Panc1 (cell line): ENCODE measurements around the gene TEX30. TPM values are rescaled to one million over a fixed set of nuclear protein-coding genes. Genes with fewer than 3 reads are reported as not detected.

ENCODE experiments used
- ATAC-seq: fragments of 200-7000 bp; cut with Tn5 transposase; 2 replicates; pipeline ENCODE4 v1.9.1; 2020; ENCODE audit warnings: mild to moderate bottlenecking, moderate library complexity
- BruUV-seq: library from RNA; stranded (reverse); fragments of 400-500 nt; replicated peaks from 2 replicates; lab custom pipeline; 2021; lab: Mats Ljungman, UMichigan
- CTCF ChIA-PET: fragments of 300-600 bp; sonication (Branson Sonifier 250); formaldehyde crosslinking; loops from one replicate; lab custom pipeline; 2022; ENCODE audit warnings: antibody characterized with exemption; lab: Charles Lee
- POLR2A ChIA-PET: fragments of 300-600 bp; sonication (Branson Sonifier 250); formaldehyde crosslinking; loops from one replicate; lab custom pipeline; 2022; ENCODE audit warnings: antibody characterized with exemption; lab: Charles Lee
- DNase-seq: peaks from one replicate; pipeline ENCODE4 v3.0.0-alpha.2; 2010; ENCODE audit warnings: low read depth, low spot score
- H3K27ac ChIP-seq: 2 replicates; pipeline ENCODE4 v1.5.1; 2011; ENCODE audit warnings: mild to moderate bottlenecking, low read length, inconsistent platforms
- H3K27me3 ChIP-seq: fragments of 200-500 bp; sonication (Bioruptor generic); 2 replicates; pipeline ENCODE4 v1.6.0; 2014; ENCODE audit warnings: low read length, inconsistent platforms; ENCODE audit not compliant: control insufficient read depth, insufficient read depth
- H3K36me3 ChIP-seq: fragments of 200-500 bp; sonication (Bioruptor generic); 2 replicates; pipeline ENCODE4 v1.5.1; 2014; ENCODE audit warnings: inconsistent platforms, mild to moderate bottlenecking, low read length, moderate library complexity; ENCODE audit not compliant: control insufficient read depth, insufficient read depth
- H3K4me1 ChIP-seq: 2 replicates; pipeline ENCODE4 v1.5.1; 2011; ENCODE audit warnings: inconsistent platforms, mild to moderate bottlenecking, low read length, moderate library complexity; ENCODE audit not compliant: control insufficient read depth, insufficient read depth
- H3K4me3 ChIP-seq, 2 experiments: 2 replicates each; pipeline ENCODE4 v1.5.1; 2011 to 2012; ENCODE audit warnings: low read depth in 2 of 2, low read length in 2 of 2, mild to moderate bottlenecking in 2 of 2, inconsistent platforms in 1 of 2, moderate library complexity in 1 of 2
- H3K9me3 ChIP-seq: fragments of 200-500 bp; sonication (Bioruptor generic); 2 replicates; pipeline ENCODE4 v1.5.1; 2014; ENCODE audit warnings: low read depth, mild to moderate bottlenecking, inconsistent platforms, low read length, moderate library complexity; ENCODE audit not compliant: control insufficient read depth, insufficient read depth
- POLR2AphosphoS5 ChIP-seq: IDR thresholded peaks from 2 replicates; pipeline ENCODE4 v1.6.1; 2012; ENCODE audit warnings: mild to moderate bottlenecking, low read depth, low read length, moderate library complexity
- REST ChIP-seq, 2 experiments: IDR thresholded peaks; 2 replicates each; pipeline ENCODE4 v1.6.1; 2011 to 2012; ENCODE audit warnings: low read depth in 2 of 2, control low read depth in 1 of 2, low read length in 1 of 2, mild to moderate bottlenecking in 1 of 2, moderate library complexity in 1 of 2; ENCODE audit not compliant: insufficient read depth in 1 of 2
- TCF7L2 ChIP-seq: IDR thresholded peaks from 2 replicates; pipeline ENCODE4 v1.6.1; 2011; ENCODE audit warnings: mild to moderate bottlenecking, low read depth, low read length, inconsistent platforms
- in situ Hi-C: cut with HindIII; loops from 2 replicates; pipeline ENCODE4 v1.10.0; 2016; ENCODE audit warnings: low sequenced_read_pairs, low pct_unique_long_range_greater_than_20kb
- intact Hi-C: fragments of 100-400 bp; cut with micrococcal nuclease; formaldehyde crosslinking; loops from one replicate; pipeline ENCODE4 v1.10.0; 2022; ENCODE audit not compliant: unreplicated experiment
- total RNA-seq: library from RNA; stranded (reverse); gene quantifications from one replicate; pipeline ENCODE4 v1.2.1, GENCODE V29; 2021; ENCODE audit not compliant: unreplicated experiment
- TF ChIP-seq, protein P1 (sequence below): fragments of 450-650 bp; IDR thresholded peaks from 2 replicates; pipeline ENCODE4 v1.5.1; 2017; ENCODE audit warnings: mild to moderate bottlenecking

Gene TEX30
- total RNA-seq, 1 experiment from 2014 or later: 20.8 TPM

GRCh38 chr13:102729560-102730270 is 43.9 kb downstream of the TEX30 start:
- TF ChIP-seq POLR2AphosphoS5 (no peak), TCF7L2 (no peak)
- TF ChIP-seq, protein P1, sequence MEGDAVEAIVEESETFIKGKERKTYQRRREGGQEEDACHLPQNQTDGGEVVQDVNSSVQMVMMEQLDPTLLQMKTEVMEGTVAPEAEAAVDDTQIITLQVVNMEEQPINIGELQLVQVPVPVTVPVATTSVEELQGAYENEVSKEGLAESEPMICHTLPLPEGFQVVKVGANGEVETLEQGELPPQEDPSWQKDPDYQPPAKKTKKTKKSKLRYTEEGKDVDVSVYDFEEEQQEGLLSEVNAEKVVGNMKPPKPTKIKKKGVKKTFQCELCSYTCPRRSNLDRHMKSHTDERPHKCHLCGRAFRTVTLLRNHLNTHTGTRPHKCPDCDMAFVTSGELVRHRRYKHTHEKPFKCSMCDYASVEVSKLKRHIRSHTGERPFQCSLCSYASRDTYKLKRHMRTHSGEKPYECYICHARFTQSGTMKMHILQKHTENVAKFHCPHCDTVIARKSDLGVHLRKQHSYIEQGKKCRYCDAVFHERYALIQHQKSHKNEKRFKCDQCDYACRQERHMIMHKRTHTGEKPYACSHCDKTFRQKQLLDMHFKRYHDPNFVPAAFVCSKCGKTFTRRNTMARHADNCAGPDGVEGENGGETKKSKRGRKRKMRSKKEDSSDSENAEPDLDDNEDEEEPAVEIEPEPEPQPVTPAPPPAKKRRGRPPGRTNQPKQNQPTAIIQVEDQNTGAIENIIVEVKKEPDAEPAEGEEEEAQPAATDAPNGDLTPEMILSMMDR: no peak
- Histone ChIP-seq H3K36me3 (no peaks in the 10 kb centered on the region), H3K27me3 (peaks cover 24% of the 10 kb centered on the region), H3K9me3 (no peaks in the 10 kb centered on the region), H3K4me3 (no peak overlapping the region), H3K4me1 (no peaks in the 10 kb centered on the region), H3K27ac (no peak overlapping the region)
- BruUV-seq: no TSS peak
- ChIA-PET CTCF (no interaction called here), POLR2A (no interaction called here)
- no peak for DNase-seq
- in situ Hi-C loops (no loop called here), intact Hi-C loops (no loop called here)
- ATAC-seq: no peak

- ATAC-seq (no peak), DNase-seq (no peak)
- peaks cover 7% of the 10 kb centered on the region for H3K27me3 ChIP-seq
- no peak overlapping the region for H3K4me3 ChIP-seq
- intact Hi-C loops: loop anchor here (2.0 kb wide), 1 partner anchor 120 kb away; the partner anchor contains the start of gene ERCC5
- ChIA-PET CTCF (no interaction called here), POLR2A (no interaction called here)
- no peak overlapping the region for H3K27ac ChIP-seq
- H3K4me1 ChIP-seq: no peaks in the 10 kb centered on the region
- in situ Hi-C loops: no loop called here
- no peaks in the 10 kb centered on the region for H3K36me3 ChIP-seq
- BruUV-seq: no TSS peak
- H3K9me3 ChIP-seq: no peaks in the 10 kb centered on the region
- TF ChIP-seq, protein P1: 0 out of 2 replicates have a peak, but pooled peaks have one; percentile 7
- TF ChIP-seq REST (IDR thresholded peaks at IDR 0.05; ENCODE audit: insufficient read depth in 1 of 2, low read depth in 2 of 2, low read length in 1 of 2): no peak
Measured at GRCh38 chr13:102726430-102726829, 47.2 kb downstream of the TEX30 start.
